Iris pigment epithelial cell (primary cell): ENCODE measurements around the gene NACC2.

Experiments used
- DNase-seq: peaks from one replicate; pipeline ENCODE4 v3.0.0-alpha.2; 2011; ENCODE audit warnings: low read depth

Gene NACC2

DNA sequence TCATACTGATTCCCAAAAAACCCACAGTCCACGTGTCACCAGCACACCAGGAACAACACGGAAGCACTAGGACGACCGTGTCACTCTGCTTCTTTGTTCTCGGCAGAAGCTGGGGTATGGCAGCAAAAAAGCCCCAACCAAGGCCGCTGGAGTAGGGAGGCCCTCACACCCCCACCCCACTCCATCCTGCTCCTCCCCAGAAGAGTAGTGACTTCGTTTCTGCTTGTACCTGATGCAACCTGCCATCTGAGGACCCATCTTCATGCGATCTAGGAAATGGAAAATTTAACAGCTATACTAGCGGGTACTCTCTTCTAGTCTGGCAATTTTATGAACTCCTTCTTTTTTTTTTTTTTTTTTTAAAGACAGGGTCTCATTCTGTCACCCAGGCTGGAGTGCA lies 137.7 kb downstream of the NACC2 start:
- DNase-seq = no peak

DNA sequence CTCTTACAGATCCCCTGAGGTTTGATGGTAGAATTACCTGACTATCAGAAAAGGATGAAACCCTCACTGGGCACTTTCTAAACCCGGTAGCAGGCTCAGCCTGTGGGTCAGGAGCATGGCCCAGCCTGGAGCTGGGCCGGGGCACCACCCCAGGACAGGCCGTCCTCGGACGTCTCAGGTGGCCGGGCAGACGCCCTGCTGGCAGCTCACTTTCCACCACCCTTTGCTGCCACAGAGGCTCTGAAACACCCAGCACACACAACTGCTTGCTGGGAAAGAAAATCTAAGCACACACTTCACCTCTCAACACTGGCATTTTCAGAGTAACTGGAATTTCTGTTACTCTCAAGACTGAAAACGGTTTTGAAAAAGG lies 138.3 kb downstream of the NACC2 start:
- no peak for DNase-seq
